ENCODE data around the gene RBBP4. TPM values are rescaled to one million over a fixed set of nuclear protein-coding genes. Genes with fewer than 3 reads are reported as not detected.

RBBP4 gene
- total RNA-seq, 1 experiment from 2014 or later, result 279 TPM

- Histone ChIP-seq H3K4me2 (ENCODE audit: low read length) (peak overlapping the region; percentile 98), H3K36me3 (ENCODE audit: control insufficient read depth in 1 of 2, insufficient read depth in 2 of 2, low read length in 2 of 2) (peaks cover 17 to 39% of the 10 kb centered on the region in 2 experiments), H3K9me2 (ENCODE audit: insufficient read depth) (no peaks in the 10 kb centered on the region), H3K4me3 (replicated peaks in 1 of 2; ENCODE audit: low read depth in 1 of 2, low read length in 2 of 2) (peak overlapping the region; percentile 80 to 89), H3K9ac (ENCODE audit: low read length) (peak overlapping the region; percentile 99), H3K4me1 (ENCODE audit: control insufficient read depth in 1 of 2, insufficient read depth in 2 of 2, low read length in 2 of 2) (peaks cover 11 to 25% of the 10 kb centered on the region in 2 experiments; a peak in 3 of 4 replicates), H3K27me3 (ENCODE audit: insufficient read depth, low read length) (no peaks in the 10 kb centered on the region), H2AFZ (ENCODE audit: low read depth, low read length, poor library complexity, severe bottlenecking) (no peak overlapping the region), H4K20me1 (ENCODE audit: insufficient read depth) (peaks cover 5% of the 10 kb centered on the region; the same call in 1 of the 2 replicates), H3K79me2 (ENCODE audit: insufficient read depth, low read length) (peaks cover 93% of the 10 kb centered on the region), H3K9me3 (ENCODE audit: control insufficient read depth in 1 of 2, insufficient read depth in 1 of 2, low read depth in 1 of 2, low read length in 2 of 2) (no peaks in the 10 kb centered on the region), H3K27ac (ENCODE audit: low read depth, low read length) (peak overlapping the region; percentile 95)
- ATAC-seq, result peak; percentile 8
- peak; percentile 8 for DNase-seq (ENCODE audit: low read depth, low spot score)
- RAD21 ChIA-PET (ENCODE audit: low non-redundant PET in 1 of 2, low total read pairs in 2 of 2, uncharacterized antibody in 2 of 2, unreplicated experiment in 2 of 2), result interaction anchor here in 1 of 2 experiments (1.0 kb wide), 1 partner anchor 131 kb away, joined by 3 read pairs; no protein-coding TSS in a partner anchor
- no TSS peak for BruUV-seq (replicated peaks)
- CTCF ChIA-PET, result interaction anchor here (0.8 to 1.4 kb wide), 4 partner anchors 42 to 203 kb away, joined by 3 to 6 read pairs (median 4); no protein-coding TSS in a partner anchor
- POLR2A ChIA-PET, result interaction anchor here (0.7 to 1.3 kb wide), 8 partner anchors 9 to 313 kb away, joined by 3 to 8 read pairs (median 3); partner anchors contain the start of gene RNF19B
- intact Hi-C loops (cut with micrococcal nuclease), result loop anchor here (5.0 to 10.0 kb wide), 2 partner anchors 111 to 127 kb away; no protein-coding TSS in a partner anchor
- TF ChIP-seq CEBPB (IDR thresholded peaks at IDR 0.05; ENCODE audit: low read depth), result no peak
- TF ChIP-seq CTCF (IDR thresholded peaks at IDR 0.05 in 2 of 3, conservative IDR thresholded peaks at IDR 0.05 in 1 of 3; ENCODE audit: borderline replicate concordance in 1 of 3, insufficient read depth in 1 of 3, low read depth in 2 of 3, low read length in 2 of 3), result no peak
- TF ChIP-seq EGR1 (IDR thresholded peaks at IDR 0.05; ENCODE audit: low read depth), result no peak
- TF ChIP-seq ZFX (IDR thresholded peaks at IDR 0.05), result peak; percentile 94
Observed at GRCh38 chr1:32651461-32652073, 559 bp downstream of the RBBP4 start.

All from HCT116 (cell line).